HG02759 (cell line): Measurements from ENCODE around the gene B3GAT1.

ENCODE experiments used
- ATAC-seq: cut with Tn5 transposase; IDR thresholded peaks from one replicate; pipeline ENCODE4 v1.9.1; 2021; ENCODE audit warnings: mild to moderate bottlenecking, moderate library complexity; ENCODE audit not compliant: unreplicated experiment

B3GAT1 gene

GRCh38 chr11:134374891-134375550, 37.0 kb downstream of the B3GAT1 start:
- no peak for ATAC-seq

GRCh38 chr11:134374171-134374570, 37.9 kb downstream of the B3GAT1 start:
- ATAC-seq: no peak

GRCh38 chr11:134373591-134374052, 38.4 kb downstream of the B3GAT1 start:
- no peak for ATAC-seq

- no peak for ATAC-seq
Observed at GRCh38 chr11:134372961-134373360, 39.1 kb downstream of the B3GAT1 start.

- ATAC-seq: no peak
Observed at GRCh38 chr11:134372536-134372935, 39.5 kb downstream of the B3GAT1 start.

GRCh38 chr11:134371436-134372185, 40.4 kb downstream of the B3GAT1 start:
- ATAC-seq: no peak

GRCh38 chr11:134370526-134371435, 41.3 kb downstream of the B3GAT1 start:
- ATAC-seq: no peak

GRCh38 chr11:134369656-134370525, 42.2 kb downstream of the B3GAT1 start:
- ATAC-seq: no peak

- no peak for ATAC-seq
Observed at GRCh38 chr11:134367781-134368180, 44.3 kb downstream of the B3GAT1 start.

- no peak for ATAC-seq
Observed at GRCh38 chr11:134366254-134366653, 45.8 kb downstream of the B3GAT1 start.

- no peak for ATAC-seq
Observed at GRCh38 chr11:134365011-134365925, 46.8 kb downstream of the B3GAT1 start.

GRCh38 chr11:134364261-134364660, 47.8 kb downstream of the B3GAT1 start:
- ATAC-seq: no peak

GRCh38 chr11:134363592-134363991, 48.5 kb downstream of the B3GAT1 start:
- no peak for ATAC-seq

- no peak for ATAC-seq
Observed at GRCh38 chr11:134363161-134363560, 48.9 kb downstream of the B3GAT1 start.

GRCh38 chr11:134362192-134362901, 49.7 kb downstream of the B3GAT1 start:
- no peak for ATAC-seq

GRCh38 chr11:134361661-134362060, 50.4 kb downstream of the B3GAT1 start:
- ATAC-seq: no peak

- peak; percentile 90 for ATAC-seq
Observed at GRCh38 chr11:134360050-134360835, 51.8 kb downstream of the B3GAT1 start.

- no peak for ATAC-seq
Observed at GRCh38 chr11:134359646-134360045, 52.4 kb downstream of the B3GAT1 start.
